ENCODE measurements around the gene RPS6KA1. TPM values are rescaled to one million over a fixed set of nuclear protein-coding genes. Genes with fewer than 3 reads are reported as not detected.

RPS6KA1 gene
- total and polyA plus RNA-seq, 9 of the 15 experiments (the other 6 are each of a cell fraction or from before 2014, with no cell fraction given) = 2.4 to 61.0 (median 35.5) TPM

DNA sequence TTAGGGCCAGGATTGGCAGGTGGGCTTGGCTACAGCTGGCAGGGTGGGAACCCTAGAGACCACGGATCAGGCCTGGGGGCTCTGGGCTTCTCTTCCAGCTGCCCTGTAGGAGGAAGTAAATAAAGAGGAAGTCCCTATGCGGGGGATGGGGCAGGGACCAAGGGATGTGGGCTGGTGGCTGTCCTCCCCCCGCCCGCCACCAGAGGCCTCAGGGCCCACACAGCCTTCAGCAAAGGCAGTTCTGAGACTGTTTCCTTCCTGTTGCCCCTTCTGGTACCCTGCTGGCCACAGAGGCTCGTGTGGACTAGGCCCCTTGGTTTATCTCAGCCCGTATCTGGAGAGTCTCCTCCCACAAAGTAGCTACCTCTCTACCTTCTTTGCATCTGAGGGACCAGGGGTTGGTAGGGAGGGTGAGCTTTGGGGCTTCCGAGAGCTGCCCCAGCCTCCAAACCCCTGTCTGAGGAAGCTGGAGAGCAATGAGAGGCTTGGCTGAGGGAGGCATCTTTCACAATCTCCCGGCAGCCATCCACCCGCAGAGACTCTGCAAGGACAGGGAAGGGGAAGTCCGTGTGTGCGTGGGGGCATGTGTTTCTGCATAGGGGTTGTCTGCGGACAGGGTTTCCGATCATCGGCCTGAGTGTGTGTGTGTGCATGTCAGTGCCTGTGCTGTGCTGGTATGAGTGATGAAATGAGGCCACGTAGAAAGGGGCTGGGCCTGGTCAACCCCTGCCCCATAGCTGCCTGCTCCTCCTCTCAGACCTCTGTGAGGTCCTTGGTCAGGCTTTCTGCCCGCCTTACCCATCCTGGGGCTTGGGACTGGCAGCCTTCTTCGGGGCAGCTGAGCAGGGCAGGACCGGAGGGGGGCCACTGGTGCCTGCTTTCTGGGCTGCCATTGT is 12.5 kb downstream of the RPS6KA1 start (continued):
- TF ChIP-seq RCOR1 (IDR thresholded peaks at IDR 0.05; ENCODE audit: borderline replicate concordance in 1 of 2, low read depth in 2 of 2, low read length in 2 of 2) (peak in 1 of 2 experiments; percentile 90; a peak in 3 of 4 replicates), ZFX (CRISPR knock-in tag; IDR thresholded peaks at IDR 0.05) (peak; percentile 53; the same call in 1 of the 2 replicates), KLF6 (CRISPR knock-in tag; IDR thresholded peaks at IDR 0.05; ENCODE audit: borderline replicate concordance) (0 out of 2 replicates have a peak, but pooled peaks have one; percentile 45), DPF2 (IDR thresholded peaks at IDR 0.05) (peak; percentile 85), PHF8 (IDR thresholded peaks at IDR 0.05; ENCODE audit: borderline replicate concordance, low read length) (peak; percentile 43; the same call in 1 of the 2 replicates), AFF1 (IDR thresholded peaks at IDR 0.05; ENCODE audit: low read depth in 1 of 2, partially characterized antibody in 2 of 2) (peak in 1 of 2 experiments; percentile 71), THRAP3 (IDR thresholded peaks at IDR 0.05; ENCODE audit: borderline replicate concordance) (no peak), SMC3 (conservative IDR thresholded peaks at IDR 0.05; ENCODE audit: insufficient read depth, low read depth, low read length) (peak; percentile 65), SMARCA5 (IDR thresholded peaks at IDR 0.05) (peak; percentile 57; the same call in 1 of the 2 replicates), ESRRA (IDR thresholded peaks at IDR 0.05; ENCODE audit: borderline replicate concordance, low read depth) (peak; percentile 68; the same call in 1 of the 2 replicates), E2F1 (CRISPR knock-in tag; IDR thresholded peaks at IDR 0.05) (peak; percentile 44; the same call in 1 of the 2 replicates)
